Left cardiac atrium (tissue), 4 donors: ENCODE measurements around the gene CYTH1. TPM values are rescaled to one million over a fixed set of nuclear protein-coding genes. Genes with fewer than 3 reads are reported as not detected.

ENCODE experiments used
- ATAC-seq, 2 donors: fragments of 200-7000 bp; cut with Tn5 transposase; one replicate each; pipeline ENCODE4 v1.9.1; 2020; ENCODE audit warnings: mild to moderate bottlenecking in 2 of 2, moderate library complexity in 2 of 2
- DNase-seq: peaks from one replicate; pipeline ENCODE4 v3.0.0-alpha.2; 2020
- intact Hi-C, 2 donors: fragments of 100-400 bp; cut with DNase I; formaldehyde crosslinking; loops; one replicate each; pipeline versions ENCODE4 v1.14.1 to v1.15.1; 2022 to 2023
- total RNA-seq, 2 donors: library from RNA; stranded (reverse); fragmentation: NEBNext Ultra II Directional; extraction: Animal tissue kit (Norgen Biotek cat#: 25700); gene quantifications; one replicate each; pipeline ENCODE4 v1.2.1, GENCODE V29; 2021
- donor health status: DM: no; HTN: yes; CAD: no.
- donor health status: DM: no; HTN: yes; CAD: no; lungs with severe emphysema.
- donor health status: DM: yes; HTN: yes; CAD: no.
- donor health status: Dilated cardiomyopathy.

The CYTH1 gene
- total RNA-seq, 2 donors from 2014 or later: 33.9 to 45.3 TPM

DNA sequence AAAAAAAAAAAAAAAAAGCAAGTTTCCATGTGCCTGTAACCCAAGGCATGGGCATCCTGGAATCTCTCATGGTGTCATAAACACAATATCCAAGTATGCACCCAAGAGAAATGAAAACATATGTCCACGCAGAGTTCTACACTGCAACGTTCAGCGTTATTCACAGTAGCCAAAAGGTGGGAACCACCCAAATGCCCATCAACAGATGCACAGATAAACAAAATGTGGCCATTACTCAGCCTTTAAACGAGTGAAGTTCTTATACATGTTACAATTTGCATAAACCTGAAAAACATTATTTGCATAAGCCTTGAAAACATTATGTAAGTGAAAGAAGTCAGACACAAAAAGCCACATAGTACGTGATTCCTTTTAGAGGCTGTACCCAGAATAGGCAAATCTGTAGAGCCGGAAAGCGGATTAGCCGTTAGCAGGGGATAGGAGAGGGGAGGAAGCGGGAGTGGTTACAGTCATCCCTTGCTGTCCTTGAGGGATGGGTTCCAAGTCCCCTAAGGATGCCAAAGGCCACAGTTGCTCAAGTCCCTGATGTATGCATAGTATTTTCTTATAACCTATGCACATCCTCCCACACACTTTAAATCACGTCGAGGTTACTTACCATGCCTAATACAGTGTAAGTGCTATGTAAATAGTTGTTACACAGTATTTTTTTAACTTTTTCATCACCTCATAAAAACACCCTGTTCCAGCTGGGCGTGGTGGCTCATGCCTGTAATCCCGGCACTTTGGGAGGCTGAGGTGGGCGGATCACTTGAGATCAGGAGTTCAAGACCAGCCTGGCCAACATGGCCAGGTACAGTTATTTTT lies 157.5 kb downstream of the CYTH1 start:
- DNase-seq (no peak), ATAC-seq (no peak)
- intact Hi-C loops: no loop called here

Other genes starting within 250 kb of the CYTH1 start
- under 1 TPM; 0.21 to 0.32 TPM for gene DNAH17, start 204.9 kb downstream of the CYTH1 start, total RNA-seq
- gene USP36, start 58.5 kb upstream of the CYTH1 start, total RNA-seq: 10 to 100 TPM; 28.1 to 48.1 TPM
- 1 to 10 TPM; 1.7 to 2.3 TPM for gene CEP295NL, start 120.9 kb upstream of the CYTH1 start, total RNA-seq
- gene TIMP2, start 143.1 kb upstream of the CYTH1 start, total RNA-seq: 100 to 1,000 TPM; 161 to 191 TPM
- gene LGALS3BP, start 197.7 kb upstream of the CYTH1 start, total RNA-seq: 100 to 1,000 TPM; 390 to 448 TPM
- gene CANT1, start 227.5 kb upstream of the CYTH1 start, total RNA-seq: 10 to 100 TPM; 30.5 to 33.3 TPM
- gene C1QTNF1, start 241.9 kb upstream of the CYTH1 start, total RNA-seq: 100 to 1,000 TPM; 377 to 765 TPM